ENCODE data around the gene SLCO2B1. TPM values are rescaled to one million over a fixed set of nuclear protein-coding genes. Genes with fewer than 3 reads are reported as not detected.
A peak's percentile ranks its signal among the peaks of the same experiment; 100 is the strongest.

SLCO2B1 gene
- total RNA-seq, 4 donors from 2014 or later, result 25.7 to 70.1 (median 33.1) TPM

GRCh38 chr11:75170516-75171201 is 19.8 kb downstream of the SLCO2B1 start:
- H3K27ac ChIP-seq, result no peak overlapping the region
- H3K9me3 ChIP-seq, result no peaks in the 10 kb centered on the region
- peaks cover 10% of the 10 kb centered on the region for H3K27me3 ChIP-seq
- no peak for TF ChIP-seq POLR2AphosphoS5 (IDR thresholded peaks at IDR 0.05)
- no peak for TF ChIP-seq EP300 (IDR thresholded peaks at IDR 0.05)
- no peak for TF ChIP-seq POLR2A (IDR thresholded peaks at IDR 0.05)
- no peak for TF ChIP-seq CTCF (IDR thresholded peaks at IDR 0.05)
- no peaks in the 10 kb centered on the region for H3K36me3 ChIP-seq
- H3K4me3 ChIP-seq, result no peak overlapping the region
- peaks cover 0 to 6% (median 0%) of the 10 kb centered on the region in 3 donors for H3K4me1 ChIP-seq
- WGBS, 2 donors (ENCODE audit: low coverage in 1 of 2), result 57 to 100% methylated on average over 2 to 9 of the region's 18 CpGs
- no peak for ATAC-seq

GRCh38 chr11:75173336-75173735 is 22.4 kb downstream of the SLCO2B1 start:
- Histone ChIP-seq H3K36me3 (no peaks in the 10 kb centered on the region), H3K27ac (no peak overlapping the region), H3K27me3 (peaks cover 10% of the 10 kb centered on the region), H3K9me3 (no peaks in the 10 kb centered on the region), H3K4me1 (peaks cover 0 to 11% (median 0%) of the 10 kb centered on the region in 3 donors), H3K4me3 (no peak overlapping the region)
- 81% methylated on average over 4 of the region's 7 CpGs; no CpG with 5 or more reads in 1 of the 2 donors for WGBS, 2 donors (ENCODE audit: low coverage in 1 of 2)
- ATAC-seq, result no peak
- TF ChIP-seq EP300 (IDR thresholded peaks at IDR 0.05) (no peak), POLR2AphosphoS5 (IDR thresholded peaks at IDR 0.05) (no peak), POLR2A (IDR thresholded peaks at IDR 0.05) (no peak), CTCF (IDR thresholded peaks at IDR 0.05) (no peak)

- no peaks in the 10 kb centered on the region for H3K9me3 ChIP-seq
Observed at GRCh38 chr11:75174781-75175370, 24.0 kb downstream of the SLCO2B1 start.

DNA sequence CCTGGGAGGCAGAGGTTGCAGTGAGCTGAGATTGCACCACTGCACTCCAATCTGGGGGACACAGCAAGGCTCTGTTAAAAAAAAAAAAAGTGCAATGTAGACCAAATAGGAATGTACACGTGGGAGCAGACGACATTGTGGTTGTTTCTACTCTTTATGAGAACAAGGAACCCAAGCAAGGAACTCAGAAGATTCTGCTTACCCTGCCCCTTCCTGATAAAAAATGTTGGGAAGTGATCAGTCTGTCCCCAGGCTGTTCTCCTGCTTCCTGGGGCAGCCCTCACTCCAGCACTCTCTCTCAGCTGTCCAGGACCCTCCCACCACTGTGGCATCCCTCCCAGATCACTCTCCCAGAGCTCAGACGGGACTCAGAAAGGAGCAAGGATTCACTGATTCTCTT is 31.8 kb downstream of the SLCO2B1 start:
- Histone ChIP-seq H3K36me3 (no peaks in the 10 kb centered on the region), H3K4me1 (no peaks in the 10 kb centered on the region), H3K9me3 (no peaks in the 10 kb centered on the region), H3K4me3 (no peak overlapping the region), H3K27ac (peak overlapping the region in 1 of 4 donors; percentile 29), H3K27me3 (peaks cover 8% of the 10 kb centered on the region)
- peak; percentile 31 for ATAC-seq
- TF ChIP-seq CTCF (IDR thresholded peaks at IDR 0.05) (no peak), EP300 (IDR thresholded peaks at IDR 0.05) (no peak), POLR2A (IDR thresholded peaks at IDR 0.05) (no peak), POLR2AphosphoS5 (IDR thresholded peaks at IDR 0.05) (no peak)
- WGBS, 2 donors (ENCODE audit: low coverage in 1 of 2), result 29% methylated on average over 3 of the region's 3 CpGs

More at GRCh38 chr11:75174781-75175370, 24.0 kb downstream of the SLCO2B1 start:
- H3K4me3 ChIP-seq, result no peak overlapping the region
- WGBS, 2 donors (ENCODE audit: low coverage in 1 of 2), result 0 to 15% methylated on average over 1 to 7 of the region's 7 CpGs
- no peak for TF ChIP-seq EP300 (IDR thresholded peaks at IDR 0.05)
- no peak for TF ChIP-seq POLR2A (IDR thresholded peaks at IDR 0.05)
- no peak for TF ChIP-seq POLR2AphosphoS5 (IDR thresholded peaks at IDR 0.05)
- TF ChIP-seq CTCF (IDR thresholded peaks at IDR 0.05), result no peak
- H3K27ac ChIP-seq, result peak overlapping the region in 3 of 4 donors; percentile 33 to 54 (median 33)
- H3K27me3 ChIP-seq, result peaks cover 10% of the 10 kb centered on the region
- H3K4me1 ChIP-seq, result peaks cover 0 to 11% (median 0%) of the 10 kb centered on the region in 3 donors
- no peaks in the 10 kb centered on the region for H3K36me3 ChIP-seq
- peak; percentile 81 for ATAC-seq

- H3K36me3 ChIP-seq, result no peaks in the 10 kb centered on the region
- no peak overlapping the region for H3K4me3 ChIP-seq
- WGBS, 2 donors (ENCODE audit: low coverage in 1 of 2), result 90 to 100% methylated on average over 2 to 4 of the region's 4 CpGs
- H3K27ac ChIP-seq, result no peak overlapping the region
- TF ChIP-seq EP300 (IDR thresholded peaks at IDR 0.05) (no peak), POLR2AphosphoS5 (IDR thresholded peaks at IDR 0.05) (no peak), CTCF (IDR thresholded peaks at IDR 0.05) (no peak), POLR2A (IDR thresholded peaks at IDR 0.05) (no peak)
- H3K4me1 ChIP-seq, result no peaks in the 10 kb centered on the region
- no peak for ATAC-seq
- H3K9me3 ChIP-seq, result no peaks in the 10 kb centered on the region
- peaks cover 8% of the 10 kb centered on the region for H3K27me3 ChIP-seq
Observed at GRCh38 chr11:75184051-75184450, 33.1 kb downstream of the SLCO2B1 start.

All from gastroesophageal sphincter (tissue), 4 donors.